Measurements from ENCODE around the gene DUSP28. TPM values are rescaled to one million over a fixed set of nuclear protein-coding genes. Genes with fewer than 3 reads are reported as not detected.

The DUSP28 gene
- total and polyA plus RNA-seq, 2 of the 13 experiments (the other 11 are each of a cell fraction or from before 2014, with no cell fraction given) = 5.2 to 8.6 TPM

DNA sequence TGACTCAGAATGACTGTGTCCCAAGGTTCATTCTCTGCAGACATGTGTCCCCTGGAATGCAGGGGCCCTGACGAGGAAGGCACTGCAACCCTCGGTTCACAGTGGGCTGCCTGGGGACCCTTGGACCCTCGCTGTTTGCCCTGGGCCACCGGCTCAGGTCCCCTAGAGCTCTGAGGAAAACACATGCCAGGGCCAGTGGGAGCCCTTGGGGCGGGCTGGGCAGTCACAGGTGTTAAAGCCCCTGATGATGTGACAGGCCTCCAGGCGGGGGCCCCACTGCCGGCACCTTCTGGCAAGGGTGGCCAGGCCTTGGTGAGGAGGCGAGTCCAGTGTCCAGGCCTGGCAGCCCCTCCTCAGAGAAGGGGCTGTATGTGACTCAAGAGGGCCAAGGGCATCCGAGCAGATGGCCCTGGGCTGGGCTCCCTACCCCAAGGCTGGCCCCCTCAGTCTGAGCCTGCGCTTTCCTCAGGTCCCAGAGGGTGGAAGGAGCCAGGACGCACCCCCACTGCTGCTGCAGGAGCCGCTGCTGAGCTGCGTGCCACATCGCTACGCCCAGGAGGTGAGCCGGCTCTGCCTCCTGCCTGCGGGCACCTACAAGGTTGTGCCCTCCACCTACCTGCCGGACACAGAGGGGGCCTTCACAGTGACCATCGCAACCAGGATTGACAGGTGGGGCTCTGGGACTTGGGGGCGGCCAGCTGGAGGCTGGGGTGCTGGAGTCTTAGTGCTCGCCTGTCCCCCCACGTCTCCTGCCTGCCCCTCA lies 37.4 kb downstream of the DUSP28 start (continued):
- TF ChIP-seq ZNF441 (CRISPR knock-in tag; IDR thresholded peaks at IDR 0.05; ENCODE audit: borderline replicate concordance) (peak; percentile 26; the same call in 1 of the 2 replicates), MIER3 (CRISPR knock-in tag; IDR thresholded peaks at IDR 0.05; ENCODE audit: borderline replicate concordance) (no peak), FOXA3 (CRISPR knock-in tag; IDR thresholded peaks at IDR 0.05) (peak; percentile 63), GZF1 (CRISPR knock-in tag; IDR thresholded peaks at IDR 0.05) (no peak), RNF2 (conservative IDR thresholded peaks at IDR 0.05; ENCODE audit: low read depth) (0 out of 2 replicates have a peak, but pooled peaks have one; percentile 66), PTBP1 (IDR thresholded peaks at IDR 0.05; ENCODE audit: low read depth, low read length, poor library complexity, severe bottlenecking) (no peak), ZBTB8A (CRISPR knock-in tag; IDR thresholded peaks at IDR 0.05; ENCODE audit: borderline replicate concordance, low read depth) (no peak), NCOA2 (CRISPR knock-in tag; IDR thresholded peaks at IDR 0.05) (no peak), TOPORS (CRISPR knock-in tag; IDR thresholded peaks at IDR 0.05) (no peak), ZNF563 (CRISPR knock-in tag; IDR thresholded peaks at IDR 0.05) (0 out of 2 replicates have a peak, but pooled peaks have one; percentile 40), GATA4 (IDR thresholded peaks at IDR 0.05; ENCODE audit: borderline replicate concordance, low read depth) (no peak), TMF1 (CRISPR knock-in tag; IDR thresholded peaks at IDR 0.05; ENCODE audit: low read depth) (no peak), NBN (conservative IDR thresholded peaks at IDR 0.05) (no peak), SP5 (CRISPR knock-in tag; IDR thresholded peaks at IDR 0.05; ENCODE audit: borderline replicate concordance, low read depth) (no peak), ZNF296 (CRISPR knock-in tag; conservative IDR thresholded peaks at IDR 0.05) (peak; percentile 81; the same call in 1 of the 2 replicates), MZF1 (CRISPR knock-in tag; IDR thresholded peaks at IDR 0.05; ENCODE audit: borderline replicate concordance) (no peak), HNRNPL (IDR thresholded peaks at IDR 0.05; ENCODE audit: low read depth, low read length) (no peak), ZMYM2 (CRISPR knock-in tag; IDR thresholded peaks at IDR 0.05) (no peak), HDAC1 (CRISPR knock-in tag; IDR thresholded peaks at IDR 0.05) (peak; percentile 87), ATF7-NPFF (CRISPR knock-in tag; IDR thresholded peaks at IDR 0.05; ENCODE audit: low read depth) (no peak), ZNF598 (CRISPR knock-in tag; IDR thresholded peaks at IDR 0.05; ENCODE audit: borderline replicate concordance) (no peak), MED1 (CRISPR knock-in tag; IDR thresholded peaks at IDR 0.05) (peak; percentile 80), ZNF549 (CRISPR knock-in tag; IDR thresholded peaks at IDR 0.05) (no peak), CHD4 (IDR thresholded peaks at IDR 0.05; ENCODE audit: borderline replicate concordance, low read length) (no peak), GABPB1 (CRISPR knock-in tag; IDR thresholded peaks at IDR 0.05) (peak; percentile 44), TFAP4 (IDR thresholded peaks at IDR 0.05; ENCODE audit: borderline replicate concordance, low read depth) (peak; percentile 65; the same call in 1 of the 2 replicates), ZNF569 (CRISPR knock-in tag; IDR thresholded peaks at IDR 0.05; ENCODE audit: borderline replicate concordance) (no peak), KAT8 (CRISPR knock-in tag; IDR thresholded peaks at IDR 0.05) (no peak), ZNF709 (CRISPR knock-in tag; IDR thresholded peaks at IDR 0.05) (0 out of 2 replicates have a peak, but pooled peaks have one; percentile 24), RBFOX2 (IDR thresholded peaks at IDR 0.05; ENCODE audit: low read depth, low read length) (no peak), NFKB2 (CRISPR knock-in tag; IDR thresholded peaks at IDR 0.05; ENCODE audit: borderline replicate concordance) (peak; percentile 62; the same call in 1 of the 2 replicates), ELF3 (CRISPR knock-in tag; IDR thresholded peaks at IDR 0.05) (peak; percentile 70; the same call in 1 of the 2 replicates)
- TF ChIP-seq, protein P1, sequence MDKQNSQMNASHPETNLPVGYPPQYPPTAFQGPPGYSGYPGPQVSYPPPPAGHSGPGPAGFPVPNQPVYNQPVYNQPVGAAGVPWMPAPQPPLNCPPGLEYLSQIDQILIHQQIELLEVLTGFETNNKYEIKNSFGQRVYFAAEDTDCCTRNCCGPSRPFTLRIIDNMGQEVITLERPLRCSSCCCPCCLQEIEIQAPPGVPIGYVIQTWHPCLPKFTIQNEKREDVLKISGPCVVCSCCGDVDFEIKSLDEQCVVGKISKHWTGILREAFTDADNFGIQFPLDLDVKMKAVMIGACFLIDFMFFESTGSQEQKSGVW (CRISPR knock-in tag; IDR thresholded peaks at IDR 0.05; ENCODE audit: borderline replicate concordance) = no peak
